Right lobe of liver (tissue), 4 donors: ENCODE data around the gene RBM47.

ENCODE experiments used
- POLR2A ChIP-seq: fragments of 450-650 bp; IDR thresholded peaks from one replicate; pipeline ENCODE4 v1.6.1; 2017; ENCODE audit warnings: antibody characterized with exemption, mild to moderate bottlenecking
- TF ChIP-seq, protein P1 (sequence below), 4 donors: fragments of 200-600 bp in 3 of 4; fragments of 450-650 bp in 1 of 4; IDR thresholded peaks; one replicate each; pipeline versions ENCODE4 v1.5.1 to v1.8.0; 2016 to 2022; ENCODE audit warnings: antibody characterized with exemption in 4 of 4, mild to moderate bottlenecking in 2 of 4
- donor health status: DM: no; HTN: no; CAD: no.
- donor health status: DM: no; HTN: no; CAD: no.
- donor health status: DM: no; HTN: yes; CAD: no.

DNA sequence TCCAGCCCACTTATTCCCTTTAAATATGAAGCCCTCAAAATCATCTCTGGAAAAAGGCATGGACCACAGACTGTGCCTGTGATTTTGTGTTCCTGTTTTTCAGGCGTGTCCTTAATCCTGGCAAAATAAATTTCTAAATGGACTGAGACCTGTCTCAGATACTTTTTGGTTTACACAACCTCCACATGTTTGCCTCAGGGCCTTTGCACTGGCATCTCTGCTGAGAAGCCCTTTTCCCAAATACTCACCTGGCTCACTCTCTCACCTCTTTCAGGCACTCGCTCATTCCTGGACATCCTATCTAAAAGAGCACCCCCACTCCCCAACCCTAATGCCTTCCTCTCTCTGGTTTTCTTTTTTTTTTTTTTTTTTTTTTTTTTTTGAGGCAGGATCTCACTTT, 254.0 kb downstream of the RBM47 start:
- TF ChIP-seq, protein P1, sequence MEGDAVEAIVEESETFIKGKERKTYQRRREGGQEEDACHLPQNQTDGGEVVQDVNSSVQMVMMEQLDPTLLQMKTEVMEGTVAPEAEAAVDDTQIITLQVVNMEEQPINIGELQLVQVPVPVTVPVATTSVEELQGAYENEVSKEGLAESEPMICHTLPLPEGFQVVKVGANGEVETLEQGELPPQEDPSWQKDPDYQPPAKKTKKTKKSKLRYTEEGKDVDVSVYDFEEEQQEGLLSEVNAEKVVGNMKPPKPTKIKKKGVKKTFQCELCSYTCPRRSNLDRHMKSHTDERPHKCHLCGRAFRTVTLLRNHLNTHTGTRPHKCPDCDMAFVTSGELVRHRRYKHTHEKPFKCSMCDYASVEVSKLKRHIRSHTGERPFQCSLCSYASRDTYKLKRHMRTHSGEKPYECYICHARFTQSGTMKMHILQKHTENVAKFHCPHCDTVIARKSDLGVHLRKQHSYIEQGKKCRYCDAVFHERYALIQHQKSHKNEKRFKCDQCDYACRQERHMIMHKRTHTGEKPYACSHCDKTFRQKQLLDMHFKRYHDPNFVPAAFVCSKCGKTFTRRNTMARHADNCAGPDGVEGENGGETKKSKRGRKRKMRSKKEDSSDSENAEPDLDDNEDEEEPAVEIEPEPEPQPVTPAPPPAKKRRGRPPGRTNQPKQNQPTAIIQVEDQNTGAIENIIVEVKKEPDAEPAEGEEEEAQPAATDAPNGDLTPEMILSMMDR (IDR thresholded peaks at IDR 0.05): no peak
- TF ChIP-seq POLR2A: no peak
